GM12875 (cell line): ENCODE results near the gene ASPSCR1.

Experiments used
- H3K4me3 ChIP-seq: one replicate; pipeline ENCODE4 v1.5.1; 2011; ENCODE audit warnings: low read depth, low read length, control low read depth
- TF ChIP-seq, protein P1 (sequence below): IDR thresholded peaks from 2 replicates; pipeline ENCODE4 v1.5.1; 2011; ENCODE audit warnings: low read depth, mild to moderate bottlenecking, control low read depth, inconsistent platforms, low read length, moderate library complexity, borderline replicate concordance; ENCODE audit not compliant: insufficient read depth

Gene ASPSCR1

DNA sequence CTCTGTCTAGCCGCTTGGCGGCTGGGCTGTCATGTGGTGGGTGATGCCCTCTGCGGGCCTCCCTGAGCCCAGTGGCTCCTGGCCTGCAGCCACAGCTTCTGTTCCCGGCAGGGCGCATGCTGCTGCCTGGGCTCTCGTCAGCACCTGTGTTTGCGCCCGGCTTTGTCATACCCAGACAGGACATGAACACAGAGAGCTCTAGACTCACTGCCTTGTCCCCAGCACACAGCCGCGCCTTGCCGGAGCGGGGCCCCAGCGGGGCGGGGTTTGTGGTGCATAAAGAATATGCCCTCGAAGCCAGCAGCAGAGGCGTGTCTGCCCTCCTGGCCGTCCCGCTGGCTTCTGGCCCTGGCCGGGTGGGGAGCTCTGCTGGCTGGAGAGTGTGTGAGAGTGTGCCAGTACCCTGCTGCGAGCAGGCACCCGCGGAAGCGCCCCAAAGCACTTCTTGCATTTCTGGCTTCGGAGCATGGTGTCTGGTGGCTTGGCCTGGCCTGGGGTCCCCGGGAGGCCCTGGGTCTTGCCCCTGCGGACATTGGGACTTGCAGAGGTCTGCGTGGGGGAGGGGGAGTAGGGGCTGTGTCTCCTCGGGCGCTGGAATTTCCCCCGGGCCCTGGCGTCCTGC, 14.4 kb downstream of the ASPSCR1 start:
- TF ChIP-seq, protein P1, sequence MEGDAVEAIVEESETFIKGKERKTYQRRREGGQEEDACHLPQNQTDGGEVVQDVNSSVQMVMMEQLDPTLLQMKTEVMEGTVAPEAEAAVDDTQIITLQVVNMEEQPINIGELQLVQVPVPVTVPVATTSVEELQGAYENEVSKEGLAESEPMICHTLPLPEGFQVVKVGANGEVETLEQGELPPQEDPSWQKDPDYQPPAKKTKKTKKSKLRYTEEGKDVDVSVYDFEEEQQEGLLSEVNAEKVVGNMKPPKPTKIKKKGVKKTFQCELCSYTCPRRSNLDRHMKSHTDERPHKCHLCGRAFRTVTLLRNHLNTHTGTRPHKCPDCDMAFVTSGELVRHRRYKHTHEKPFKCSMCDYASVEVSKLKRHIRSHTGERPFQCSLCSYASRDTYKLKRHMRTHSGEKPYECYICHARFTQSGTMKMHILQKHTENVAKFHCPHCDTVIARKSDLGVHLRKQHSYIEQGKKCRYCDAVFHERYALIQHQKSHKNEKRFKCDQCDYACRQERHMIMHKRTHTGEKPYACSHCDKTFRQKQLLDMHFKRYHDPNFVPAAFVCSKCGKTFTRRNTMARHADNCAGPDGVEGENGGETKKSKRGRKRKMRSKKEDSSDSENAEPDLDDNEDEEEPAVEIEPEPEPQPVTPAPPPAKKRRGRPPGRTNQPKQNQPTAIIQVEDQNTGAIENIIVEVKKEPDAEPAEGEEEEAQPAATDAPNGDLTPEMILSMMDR = no peak
- H3K4me3 ChIP-seq = no peak overlapping the region

DNA sequence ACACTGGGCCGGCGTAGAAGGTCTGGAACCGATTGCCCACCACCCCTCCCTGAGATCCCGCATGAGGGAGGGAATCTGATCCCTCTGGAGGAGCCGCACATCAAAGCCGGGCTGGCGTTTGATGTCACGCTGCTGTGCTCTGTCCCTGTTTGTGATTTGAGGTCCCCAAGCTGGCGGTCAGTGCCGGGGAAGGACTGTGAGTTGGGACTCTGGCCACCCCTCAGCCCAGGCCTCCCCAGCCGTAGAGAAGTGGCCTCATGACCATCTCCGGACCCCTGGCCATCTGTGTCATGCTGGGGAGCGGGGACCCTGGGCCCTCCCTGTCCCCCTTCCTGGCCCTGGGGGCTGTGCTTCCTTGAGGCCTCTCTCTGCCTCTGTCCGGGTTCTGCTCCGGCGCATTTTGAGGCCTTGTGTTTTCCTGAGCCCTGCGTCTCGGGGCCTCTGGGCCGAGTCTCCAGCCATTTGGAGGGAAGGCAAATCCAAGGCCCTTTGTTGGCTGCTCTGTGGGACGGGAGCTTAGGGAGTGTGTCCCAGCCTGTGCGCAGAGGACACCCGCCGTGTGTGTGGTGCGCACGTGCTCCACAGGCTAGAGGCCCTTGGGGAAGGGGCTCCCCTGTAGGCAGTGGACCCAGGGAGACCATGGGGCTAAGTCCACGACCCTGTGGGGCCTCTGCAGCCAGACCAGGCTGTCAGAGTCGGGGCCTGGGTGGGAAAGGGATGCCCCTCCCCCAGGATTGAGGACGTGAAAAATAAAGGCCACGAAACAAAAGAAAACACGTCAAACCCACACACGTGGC, 15.1 kb downstream of the ASPSCR1 start:
- TF ChIP-seq, protein P1 = no peak
- no peak overlapping the region for H3K4me3 ChIP-seq

DNA sequence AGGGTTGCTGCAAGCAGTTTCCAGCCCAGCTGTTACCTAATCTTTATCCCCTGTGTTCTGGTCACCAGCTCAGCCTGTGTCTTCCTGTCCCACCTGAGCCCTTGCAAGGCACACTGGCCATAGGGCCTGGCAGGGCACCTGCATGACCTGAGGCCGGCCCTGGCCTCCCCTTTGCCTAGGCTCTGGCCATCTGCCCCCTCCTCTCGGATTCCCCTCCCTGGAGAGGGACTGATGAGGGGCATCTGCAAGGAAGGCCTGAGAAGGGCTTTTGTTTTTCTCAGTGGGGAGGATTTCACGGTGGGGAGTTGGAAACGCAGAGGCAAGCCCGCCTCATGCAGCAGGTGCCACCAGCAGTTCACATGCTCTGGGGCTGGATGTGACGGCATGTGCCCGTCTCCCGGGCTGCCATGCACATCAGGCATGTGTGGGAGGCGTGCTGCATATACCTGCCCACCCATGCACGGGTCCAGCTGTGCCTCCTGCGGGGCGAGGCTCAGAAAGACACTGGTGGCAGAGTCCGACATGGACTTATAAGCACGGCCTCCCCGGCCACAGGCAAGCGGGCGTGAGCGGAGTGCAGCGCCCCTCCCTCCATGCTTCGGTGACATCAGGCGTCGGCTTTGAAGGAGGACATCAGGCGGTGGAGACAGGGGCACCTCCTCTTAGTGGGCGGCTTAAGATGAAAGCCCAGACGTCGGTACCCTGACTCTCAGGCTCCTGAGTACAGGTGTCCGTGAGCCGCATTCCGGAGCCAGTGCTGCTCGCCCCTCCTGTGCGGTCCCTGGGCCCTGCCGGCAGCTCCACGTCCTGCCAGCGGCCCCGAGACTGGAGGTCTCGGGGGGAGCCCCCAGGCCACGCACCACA, 16.5 kb downstream of the ASPSCR1 start:
- H3K4me3 ChIP-seq = no peak overlapping the region

DNA sequence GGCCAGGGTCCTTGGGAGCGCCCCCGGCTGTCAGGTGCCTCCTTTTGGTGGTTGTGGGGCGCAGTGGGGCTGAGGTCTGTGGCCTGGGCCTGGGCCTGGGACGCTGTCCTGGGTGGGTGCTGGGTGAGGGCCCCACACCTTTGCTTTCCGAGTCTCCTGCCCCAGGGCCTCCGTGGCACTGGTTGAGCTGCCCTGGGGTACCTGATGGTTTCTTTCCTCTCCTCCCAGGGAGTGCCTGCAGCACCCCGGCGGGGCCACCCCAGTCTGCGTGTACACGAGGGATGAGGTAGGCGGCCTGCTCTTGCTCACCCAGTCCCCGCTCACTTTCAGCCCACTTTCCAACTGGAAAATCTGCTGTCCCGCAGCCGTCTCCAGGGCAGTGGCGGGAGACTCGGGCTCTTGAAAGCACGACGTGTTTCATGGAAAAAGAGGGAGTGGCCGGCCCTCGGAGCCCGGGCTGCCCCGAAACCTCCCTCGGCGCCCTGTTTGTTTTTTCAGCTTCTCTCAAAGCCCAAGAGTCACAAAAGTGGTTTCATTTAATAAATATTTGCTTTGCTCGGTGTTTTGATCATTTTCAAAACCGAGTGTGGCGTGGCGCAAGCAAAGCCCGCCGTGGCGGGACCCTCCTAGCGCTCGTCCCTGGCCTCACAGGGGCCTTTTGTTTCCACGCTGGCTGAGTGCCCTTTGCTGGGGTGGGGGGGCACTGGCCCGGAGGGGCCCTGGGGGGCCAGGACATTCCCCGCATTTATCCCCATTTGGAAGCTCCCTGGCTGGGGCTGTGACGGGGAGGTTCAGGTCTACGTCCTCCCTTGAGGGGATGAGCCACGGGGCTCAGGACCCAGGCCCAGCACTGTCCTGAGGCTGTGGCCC, 17.4 kb downstream of the ASPSCR1 start:
- H3K4me3 ChIP-seq = no peak overlapping the region
- TF ChIP-seq, protein P1 = no peak

More for the DNA sequence above, 16.5 kb downstream of the ASPSCR1 start:
- TF ChIP-seq, protein P1 = no peak

DNA sequence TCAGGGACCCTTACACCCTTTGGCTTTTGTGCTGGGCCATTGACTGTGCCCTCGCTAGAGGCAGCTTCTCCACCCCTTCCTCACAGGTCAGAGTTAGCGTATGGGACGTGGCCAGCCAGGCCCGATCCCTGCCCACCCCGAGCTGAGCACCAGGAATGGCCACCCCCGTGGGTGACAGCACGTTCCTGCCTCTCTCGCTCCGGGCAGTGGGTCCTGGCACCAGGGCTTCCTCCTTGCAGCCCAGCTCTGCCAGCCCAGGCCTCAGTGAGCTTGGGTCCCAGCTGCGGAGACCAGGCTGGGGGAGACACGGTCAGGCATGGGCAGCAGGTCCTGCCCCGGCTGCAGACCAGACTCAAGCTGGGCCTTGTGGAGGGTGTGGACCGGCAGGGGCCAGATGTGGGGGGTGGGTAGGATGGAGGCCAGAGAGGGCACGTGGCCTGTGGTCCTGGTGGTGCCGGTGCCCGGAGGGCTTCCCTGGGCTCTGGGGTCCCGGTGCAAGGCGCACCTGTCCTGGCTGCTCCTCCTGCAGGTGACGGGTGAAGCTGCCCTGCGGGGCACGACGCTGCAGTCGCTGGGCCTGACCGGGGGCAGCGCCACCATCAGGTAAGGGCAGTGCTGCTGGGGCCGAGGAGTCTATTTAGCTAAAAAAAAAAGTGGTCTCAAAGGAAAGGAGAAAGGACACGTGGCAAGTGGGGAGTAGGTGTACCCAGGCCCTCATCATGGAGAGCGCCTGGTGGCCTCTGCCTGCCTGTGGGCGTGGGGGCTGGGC, 18.2 kb downstream of the ASPSCR1 start:
- TF ChIP-seq, protein P1 = no peak
- no peak overlapping the region for H3K4me3 ChIP-seq
